HEK293T (cell line): ENCODE data around the gene PRR30.

ENCODE experiments used
- ARNT ChIP-seq: fragments of 450-650 bp; IDR thresholded peaks from 2 replicates; pipeline ENCODE4 v1.6.1; 2017; ENCODE audit warnings: mild to moderate bottlenecking
- BHLHE40 ChIP-seq: fragments of 450-650 bp; IDR thresholded peaks from 2 replicates; pipeline ENCODE4 v1.6.1; 2016; ENCODE audit warnings: mild to moderate bottlenecking, moderate library complexity, borderline replicate concordance
- CTBP1 ChIP-seq: fragments of 450-650 bp; IDR thresholded peaks from 2 replicates; pipeline ENCODE4 v1.6.1; 2016; ENCODE audit warnings: borderline replicate concordance
- FOXA1 ChIP-seq: fragments of 450-650 bp; IDR thresholded peaks from 2 replicates; pipeline ENCODE4 v1.6.1; 2016; ENCODE audit warnings: mild to moderate bottlenecking
- FOXK2 ChIP-seq: fragments of 450-650 bp; IDR thresholded peaks from 2 replicates; pipeline ENCODE4 v1.6.1; 2016; ENCODE audit warnings: mild to moderate bottlenecking
- FOXM1 ChIP-seq: fragments of 450-650 bp; IDR thresholded peaks from 2 replicates; pipeline ENCODE4 v1.6.1; 2017; ENCODE audit warnings: mild to moderate bottlenecking, borderline replicate concordance
- HDGF ChIP-seq: fragments of 450-650 bp; IDR thresholded peaks from 2 replicates; pipeline ENCODE4 v1.6.1; 2017; ENCODE audit warnings: antibody characterized with exemption, borderline replicate concordance
- L3MBTL2 ChIP-seq: fragments of 450-650 bp; conservative IDR thresholded peaks from 2 replicates; pipeline ENCODE4 v1.6.1; 2016; ENCODE audit warnings: mild to moderate bottlenecking
- SUZ12 ChIP-seq: fragments of 450-650 bp; IDR thresholded peaks from 2 replicates; pipeline ENCODE4 v1.6.1; 2016; ENCODE audit warnings: mild to moderate bottlenecking
- TARDBP ChIP-seq: fragments of 450-650 bp; IDR thresholded peaks from 2 replicates; pipeline ENCODE4 v1.6.1; 2016
- ZNF384 ChIP-seq: fragments of 450-650 bp; IDR thresholded peaks from 2 replicates; pipeline ENCODE4 v1.6.1; 2016

DNA sequence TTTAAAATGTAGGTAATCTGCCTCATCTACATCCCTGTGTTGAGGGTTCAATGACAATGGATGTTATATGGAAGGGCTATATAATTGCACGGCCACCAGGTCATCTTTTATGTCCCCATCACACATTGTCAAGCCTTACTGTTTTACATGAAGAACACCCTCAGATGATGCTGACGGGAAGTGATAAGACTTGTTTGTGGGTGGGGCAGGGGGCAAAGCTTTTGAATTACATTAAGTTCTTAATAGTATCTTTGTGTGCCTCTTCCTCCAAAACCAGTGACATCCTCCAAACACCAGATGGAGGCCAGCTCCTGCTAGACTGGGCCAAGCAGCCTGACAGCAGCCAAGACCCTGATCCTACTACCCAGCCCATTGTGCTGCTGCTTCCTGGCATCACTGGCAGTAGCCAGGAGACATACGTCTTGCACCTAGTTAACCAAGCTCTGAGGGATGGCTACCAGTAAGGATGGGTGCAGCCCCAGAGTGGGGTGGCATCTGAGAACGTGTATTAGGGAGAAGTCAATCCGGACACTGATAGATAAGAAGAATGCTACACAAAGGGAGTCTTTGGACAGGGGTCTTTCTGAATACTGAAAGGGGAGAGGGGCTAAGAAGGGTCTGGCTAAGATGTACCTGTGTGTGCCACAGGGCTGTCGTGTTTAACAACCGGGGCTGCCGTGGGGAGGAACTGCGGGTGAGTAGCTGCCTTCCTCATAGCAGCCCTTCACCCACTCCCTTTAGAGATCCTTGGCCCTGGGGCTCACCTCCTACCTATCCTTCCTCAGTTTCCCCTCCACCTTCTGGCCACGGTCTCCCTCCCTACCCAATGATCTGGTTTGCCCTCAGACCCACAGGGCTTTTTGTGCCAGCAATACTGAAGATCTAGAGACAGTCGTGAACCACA, 10.3 kb downstream of the PRR30 start:
- TF ChIP-seq SUZ12 (no peak), FOXA1 (no peak), FOXM1 (no peak), L3MBTL2 (no peak), CTBP1 (no peak), TARDBP (no peak), HDGF (no peak), ARNT (no peak), BHLHE40 (no peak), FOXK2 (no peak), ZNF384 (no peak)
